ENCODE data around the gene UBAC1.
"Not testable (repeated sequence)": the region's sequence is repeated elsewhere in the genome, so short reads cannot be mapped to it uniquely, and the experiment has no call there.

Gene UBAC1

DNA sequence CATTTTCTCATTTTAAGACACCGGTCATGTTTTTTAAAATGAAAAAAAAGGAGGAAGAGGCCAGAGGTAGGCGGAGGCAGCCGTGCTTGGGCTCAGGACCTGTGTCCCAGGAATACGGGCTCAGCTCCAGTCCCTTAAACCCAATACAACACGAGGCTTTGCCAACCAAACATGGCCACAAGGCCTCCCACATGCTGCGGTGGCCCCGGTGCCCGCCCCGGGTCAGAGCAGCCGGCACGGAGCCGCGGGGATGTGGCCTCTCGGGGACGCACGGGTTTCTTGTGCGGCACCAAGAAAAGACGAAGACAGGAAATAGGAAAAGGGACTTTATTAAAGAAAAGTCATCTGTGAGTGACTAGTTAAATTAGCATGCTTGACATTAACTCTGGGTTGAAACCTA lies 28.5 kb downstream of the UBAC1 start:
- DNase-seq, result no peak

DNA sequence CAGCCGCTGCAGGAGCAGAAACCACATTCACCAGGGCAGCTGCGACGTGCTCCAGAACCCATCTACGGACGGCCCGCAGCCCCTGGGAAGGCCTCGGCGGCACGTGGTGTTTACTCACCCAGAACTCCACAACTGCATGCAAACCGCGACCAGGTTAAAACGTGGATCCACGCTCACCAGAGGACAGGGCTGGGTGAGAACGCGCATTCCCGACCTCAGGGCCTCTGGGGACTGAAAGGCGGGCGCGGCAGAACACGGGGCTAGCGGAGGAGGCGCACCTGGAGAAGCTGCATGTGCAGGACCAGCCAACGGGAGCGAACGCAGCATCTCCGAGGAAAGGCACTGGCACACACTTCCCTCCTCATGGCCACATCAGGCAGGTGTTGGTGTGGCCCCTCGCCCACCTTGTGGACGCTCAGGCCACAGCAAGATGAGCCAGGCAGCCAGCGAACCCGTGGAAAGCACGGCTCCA lies 29.8 kb downstream of the UBAC1 start:
- DNase-seq, result no peak

DNA sequence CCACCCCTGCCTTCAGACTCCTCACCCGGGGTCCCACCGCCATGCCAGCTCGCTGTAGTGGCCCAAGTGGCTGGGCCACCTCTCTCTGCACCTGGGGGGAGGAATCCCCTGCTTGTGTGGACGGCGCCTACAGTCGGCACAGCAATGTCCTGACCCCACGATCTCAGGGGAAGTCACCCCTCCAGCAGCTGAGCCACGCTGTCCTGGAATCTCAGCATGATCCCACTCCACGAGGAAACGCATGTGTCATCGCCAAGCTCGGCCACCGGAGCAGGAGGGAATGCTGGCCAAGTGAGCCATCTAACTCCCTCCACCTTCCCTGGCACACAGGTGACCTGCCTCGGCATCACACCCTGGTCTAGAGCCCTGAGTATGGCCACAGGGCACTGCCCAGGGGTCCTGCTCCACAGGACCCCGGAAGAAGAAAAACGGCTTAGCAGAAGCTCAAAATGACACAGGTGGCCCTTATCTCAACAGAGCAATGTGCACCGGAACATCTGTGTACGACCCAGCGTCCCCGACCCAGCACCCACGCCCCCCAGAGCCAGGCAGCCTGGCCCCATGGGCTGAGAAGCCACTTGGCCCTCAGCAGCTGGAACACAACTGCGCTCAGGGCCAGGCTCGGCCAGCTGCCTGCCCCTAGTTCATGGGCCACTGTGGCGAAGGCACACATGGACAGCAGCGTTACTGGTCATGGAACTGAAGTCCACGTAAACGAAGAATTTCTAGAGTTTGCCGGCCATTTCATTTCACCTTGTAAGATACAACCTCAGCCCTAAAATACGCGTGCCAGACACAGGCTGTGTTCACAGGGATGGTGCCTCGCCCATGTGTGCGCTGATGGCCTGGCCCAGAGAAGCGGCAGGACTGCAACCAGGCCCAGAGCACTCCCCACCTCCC lies 30.5 kb downstream of the UBAC1 start:
- no peak for DNase-seq

DNA sequence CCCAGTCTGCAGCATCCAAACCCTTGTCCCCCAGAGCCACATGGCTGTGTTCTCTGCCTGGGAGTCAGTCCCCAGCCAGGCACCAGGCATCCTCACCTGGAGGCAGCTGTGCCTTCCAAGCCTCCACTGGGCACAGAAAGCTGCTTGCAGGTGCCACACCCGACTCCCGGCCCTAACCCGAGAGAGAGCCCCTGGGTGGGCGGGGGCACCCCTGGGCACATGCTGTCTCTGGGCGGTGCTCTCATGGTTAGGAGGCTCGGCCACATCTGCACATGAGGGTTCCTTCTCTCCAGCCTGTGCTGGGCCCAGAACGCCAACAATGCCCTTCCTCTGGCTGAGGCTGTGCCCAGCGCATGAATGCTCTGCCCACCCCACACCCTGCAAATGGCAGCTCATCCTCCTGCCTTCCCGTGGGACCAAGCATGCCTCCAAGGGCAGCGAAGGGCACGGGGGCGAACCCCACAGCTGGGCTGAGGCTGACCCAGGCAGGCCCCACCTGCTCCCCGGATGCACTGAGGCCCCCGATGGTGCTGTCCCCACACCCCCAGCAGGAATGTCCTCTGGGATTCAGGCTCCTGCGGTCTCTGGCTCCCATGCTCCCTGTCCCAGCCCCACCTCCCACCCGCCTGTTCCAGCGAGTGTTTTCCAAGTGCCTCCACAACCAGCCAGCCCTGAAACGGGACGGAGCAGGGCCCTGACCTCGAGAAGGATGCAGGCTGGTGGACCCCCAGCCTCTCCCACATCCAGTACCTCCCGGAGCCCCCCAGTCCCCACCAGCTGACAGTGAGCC lies 31.3 kb downstream of the UBAC1 start:
- DNase-seq, result no peak

GRCh38 chr9:135928731-135929655 lies 32.2 kb downstream of the UBAC1 start:
- no peak for DNase-seq

- DNase-seq, result no peak
Observed at GRCh38 chr9:135928074-135928730, 33.0 kb downstream of the UBAC1 start.

DNA sequence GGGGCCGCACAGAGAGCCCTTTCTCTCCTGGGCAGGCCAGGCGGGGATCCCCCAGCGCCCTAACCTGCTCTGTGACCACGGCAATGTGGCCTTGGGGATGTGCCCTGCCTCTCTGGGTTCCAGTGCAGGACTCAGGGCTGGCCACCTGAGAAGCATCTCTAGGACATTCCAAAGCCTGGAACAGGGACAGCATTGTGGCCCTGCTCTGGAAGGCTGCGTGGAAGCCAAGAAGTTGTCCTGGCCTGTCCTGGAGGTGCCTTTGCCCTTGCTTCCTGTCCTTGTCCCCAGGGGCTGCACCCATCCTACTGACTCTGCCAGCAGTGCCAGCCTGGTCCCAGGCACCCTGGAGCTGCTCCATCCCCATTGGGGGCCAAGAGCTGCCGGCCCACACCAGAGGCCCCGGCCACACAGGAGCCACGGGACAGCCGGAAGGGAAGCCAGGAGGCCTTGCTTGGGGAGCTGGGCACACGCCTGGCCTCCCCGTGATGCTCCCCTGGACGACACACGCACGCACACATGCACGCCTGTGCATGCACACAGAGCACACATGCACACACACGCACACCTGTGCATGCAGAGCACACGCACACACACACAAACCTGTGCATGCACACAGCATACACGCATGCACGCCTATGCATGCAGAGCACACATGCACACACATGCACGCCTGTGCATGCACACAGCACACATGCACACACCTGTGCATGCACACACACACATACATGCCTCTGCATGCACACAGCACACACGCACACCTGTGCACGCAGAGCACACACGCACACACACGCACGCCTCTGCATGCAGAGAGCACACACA lies 33.8 kb downstream of the UBAC1 start:
- no peak for DNase-seq

- DNase-seq, result no peak
Observed at GRCh38 chr9:135926402-135927194, 34.6 kb downstream of the UBAC1 start.

DNA sequence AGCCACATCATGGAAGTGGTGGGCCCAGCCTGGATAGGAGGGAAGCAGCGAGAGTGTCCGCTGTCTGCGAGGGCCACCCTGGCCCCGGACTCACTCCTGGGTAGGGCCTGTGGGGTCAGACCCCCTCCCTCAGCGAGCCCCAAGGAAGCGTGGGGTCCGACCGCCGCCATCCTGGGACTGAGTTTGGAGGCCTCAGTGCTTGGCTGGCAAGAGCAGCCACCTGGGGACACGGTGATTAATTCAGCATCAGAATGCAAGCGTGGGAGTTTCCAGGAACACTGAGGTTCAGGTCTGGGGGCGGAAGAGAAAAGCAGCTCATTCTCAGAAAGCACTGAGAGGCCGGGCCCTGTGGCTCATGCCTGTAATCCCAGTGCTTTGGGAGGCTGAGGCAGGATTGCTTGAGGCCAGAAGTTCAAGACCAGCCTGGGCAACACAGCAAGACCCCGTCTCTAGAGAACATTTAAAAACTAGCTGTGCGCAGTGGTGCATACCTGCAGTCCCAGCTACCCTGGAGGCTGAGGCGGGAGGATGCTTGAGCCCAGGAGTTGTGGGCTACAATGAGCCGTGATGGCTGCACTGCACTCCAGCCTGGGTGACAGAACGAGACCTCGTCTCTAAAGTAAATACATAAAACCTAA lies 35.6 kb downstream of the UBAC1 start:
- DNase-seq, result no peak

DNA sequence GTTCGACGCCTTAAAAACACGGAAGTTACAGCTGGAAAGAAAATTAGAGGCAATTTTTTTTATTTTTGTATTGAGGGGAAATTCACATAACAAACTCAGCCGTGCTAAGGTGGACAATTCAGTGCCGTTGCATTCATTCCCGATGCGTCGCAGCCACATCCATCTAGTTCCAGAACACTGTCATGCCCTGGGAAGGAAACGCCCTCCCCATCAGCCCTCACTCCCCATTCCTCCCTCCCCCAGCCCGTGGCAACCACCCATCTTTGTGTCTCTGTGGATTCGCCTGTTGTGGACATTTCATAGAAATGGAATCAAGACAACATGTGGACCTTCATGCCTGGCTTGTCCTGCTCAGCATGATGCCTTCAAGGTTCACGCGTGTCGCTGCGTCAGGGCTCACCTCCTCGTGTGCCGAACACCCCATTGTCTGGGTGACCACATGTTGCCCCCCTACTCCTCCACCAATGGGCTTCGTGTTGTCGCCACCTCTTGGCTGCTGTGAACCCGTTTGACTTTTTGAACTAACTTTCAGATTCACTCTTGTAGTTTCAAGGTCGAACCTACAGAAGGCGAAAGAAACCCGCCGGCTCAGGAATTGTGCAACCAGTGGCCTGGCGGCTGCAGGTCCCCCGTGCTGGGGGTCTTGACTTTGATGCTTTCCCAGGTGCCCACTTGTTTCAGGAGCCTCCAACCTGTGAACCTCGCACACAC lies 36.4 kb downstream of the UBAC1 start:
- DNase-seq, result no peak

DNA sequence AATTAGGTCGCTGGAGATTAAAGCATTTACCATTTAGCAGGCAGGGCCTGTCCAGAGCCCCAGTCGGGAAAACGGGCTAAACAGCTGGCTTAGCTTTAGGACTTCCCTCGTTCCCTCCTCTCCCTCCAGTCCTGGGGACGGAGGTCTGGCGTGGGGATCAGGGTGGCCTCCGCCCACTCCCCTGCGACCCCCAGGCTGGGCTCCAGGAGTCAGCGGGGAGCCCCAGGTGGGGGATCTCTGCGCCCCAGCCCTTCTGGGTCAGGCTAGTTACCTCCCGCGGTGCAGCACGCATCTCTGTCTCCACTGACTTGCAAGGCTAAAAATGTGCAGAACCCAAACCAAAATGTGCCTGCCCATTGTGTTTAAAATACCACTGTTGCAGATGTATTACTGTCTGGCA lies 37.7 kb downstream of the UBAC1 start:
- DNase-seq, result no peak

DNA sequence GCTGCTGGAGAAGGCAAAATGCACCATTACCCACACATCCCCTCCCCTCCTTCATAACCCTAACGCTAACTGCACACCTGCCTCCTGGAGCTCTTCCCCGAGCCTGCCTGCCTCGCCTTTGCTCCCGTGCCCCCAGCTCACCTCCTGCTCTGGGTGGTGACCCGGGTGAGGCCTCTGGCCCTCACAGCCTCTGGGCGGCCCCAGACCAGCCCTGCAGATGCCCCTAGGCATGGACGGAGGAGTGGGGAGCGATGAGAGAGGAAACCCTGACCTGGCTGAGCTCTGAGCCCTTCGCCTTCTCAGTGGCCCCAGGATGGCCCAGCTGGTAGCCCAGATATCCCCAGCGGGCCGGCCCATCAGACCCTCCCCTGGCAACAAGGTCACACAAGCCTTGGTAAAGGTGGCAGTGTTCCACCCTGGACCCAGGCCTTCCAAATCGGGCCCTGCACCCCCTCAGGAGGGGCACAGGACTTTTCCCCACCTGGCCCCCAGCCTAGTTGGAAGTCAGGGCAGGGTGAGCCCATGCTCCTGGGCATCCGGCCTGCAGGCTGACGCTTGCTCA lies 39.3 kb downstream of the UBAC1 start:
- no peak for DNase-seq

- DNase-seq, result no peak
Observed at GRCh38 chr9:135920973-135921585, 40.1 kb downstream of the UBAC1 start.

- DNase-seq, result no peak
Observed at GRCh38 chr9:135920256-135920930, 40.8 kb downstream of the UBAC1 start.

DNA sequence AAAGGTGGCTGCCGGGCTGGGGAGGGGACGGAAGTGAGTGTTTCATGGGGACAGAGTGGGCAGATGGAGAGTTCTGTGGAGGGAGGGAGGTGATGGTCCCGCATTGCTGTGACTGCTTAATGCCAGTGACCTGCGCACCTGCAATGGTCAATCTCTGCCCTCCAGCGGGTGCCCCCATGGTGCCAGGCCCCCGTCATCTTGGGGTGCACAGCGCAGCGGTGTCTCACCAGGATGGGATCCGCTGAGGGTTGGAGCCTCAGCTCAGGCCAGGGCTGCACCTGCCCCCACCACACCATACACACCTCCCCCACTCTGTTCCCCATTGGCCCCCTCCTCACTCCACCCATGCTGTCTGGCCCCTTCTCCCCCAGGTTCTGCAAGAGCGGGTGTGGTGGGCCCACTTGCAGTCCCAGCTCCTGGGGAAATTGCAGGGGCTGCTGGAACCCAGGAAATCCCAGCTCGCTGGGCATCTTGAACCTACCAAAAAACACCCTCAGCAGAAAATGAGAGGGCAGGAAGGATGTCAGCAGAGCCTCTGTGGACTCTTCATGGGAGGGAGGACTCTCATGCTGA lies 41.8 kb downstream of the UBAC1 start:
- DNase-seq, result no peak

- not testable (repeated sequence) for DNase-seq
Observed at GRCh38 chr9:135916227-135916626, 44.9 kb downstream of the UBAC1 start.

DNA sequence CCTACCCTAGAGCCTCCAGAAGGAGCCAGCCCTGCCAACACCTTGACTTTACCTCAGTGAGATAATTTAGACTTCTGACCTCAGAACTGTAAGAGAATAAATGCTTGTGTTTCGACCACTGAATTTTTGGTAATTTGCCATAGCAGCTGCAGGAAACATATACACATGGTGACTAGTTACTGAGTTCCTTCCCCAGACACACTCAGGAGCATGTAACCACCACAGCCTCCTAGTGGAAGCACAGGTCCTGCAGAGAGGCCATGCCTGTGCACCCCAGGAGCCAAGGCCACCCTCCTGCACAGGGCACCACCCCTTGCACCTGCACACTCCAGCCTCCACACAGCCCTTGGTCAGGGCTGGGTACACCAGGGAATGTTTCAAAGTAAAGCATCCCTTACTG lies 46.3 kb downstream of the UBAC1 start:
- DNase-seq, result no peak

- DNase-seq, result not testable (repeated sequence)
Observed at GRCh38 chr9:135911233-135911632, 49.9 kb downstream of the UBAC1 start.

Data from CD4-positive, alpha-beta T cell treated with Interleukin-10 for 1 hour (primary cell).